Astrocyte of the cerebellum (primary cell): ENCODE data around the gene C16orf86.

Source experiments
- DNase-seq: peaks from one replicate; pipeline ENCODE4 v3.0.0-alpha.2; 2011; ENCODE audit warnings: low read depth
- H3K4me3 ChIP-seq: 2 replicates; pipeline ENCODE4 v1.5.1; 2011; ENCODE audit warnings: mild to moderate bottlenecking, low read depth, low read length, moderate library complexity
- in situ Hi-C: cut with HindIII; loops from 2 replicates; pipeline ENCODE4 v1.10.0; 2017; ENCODE audit warnings: low sequenced_read_pairs
- TF ChIP-seq, protein P1 (sequence below): IDR thresholded peaks from 2 replicates; pipeline ENCODE4 v1.5.1; 2012; ENCODE audit warnings: low read length, low read depth, moderate library complexity, mild to moderate bottlenecking; ENCODE audit errors: missing control alignments

The C16orf86 gene

DNA sequence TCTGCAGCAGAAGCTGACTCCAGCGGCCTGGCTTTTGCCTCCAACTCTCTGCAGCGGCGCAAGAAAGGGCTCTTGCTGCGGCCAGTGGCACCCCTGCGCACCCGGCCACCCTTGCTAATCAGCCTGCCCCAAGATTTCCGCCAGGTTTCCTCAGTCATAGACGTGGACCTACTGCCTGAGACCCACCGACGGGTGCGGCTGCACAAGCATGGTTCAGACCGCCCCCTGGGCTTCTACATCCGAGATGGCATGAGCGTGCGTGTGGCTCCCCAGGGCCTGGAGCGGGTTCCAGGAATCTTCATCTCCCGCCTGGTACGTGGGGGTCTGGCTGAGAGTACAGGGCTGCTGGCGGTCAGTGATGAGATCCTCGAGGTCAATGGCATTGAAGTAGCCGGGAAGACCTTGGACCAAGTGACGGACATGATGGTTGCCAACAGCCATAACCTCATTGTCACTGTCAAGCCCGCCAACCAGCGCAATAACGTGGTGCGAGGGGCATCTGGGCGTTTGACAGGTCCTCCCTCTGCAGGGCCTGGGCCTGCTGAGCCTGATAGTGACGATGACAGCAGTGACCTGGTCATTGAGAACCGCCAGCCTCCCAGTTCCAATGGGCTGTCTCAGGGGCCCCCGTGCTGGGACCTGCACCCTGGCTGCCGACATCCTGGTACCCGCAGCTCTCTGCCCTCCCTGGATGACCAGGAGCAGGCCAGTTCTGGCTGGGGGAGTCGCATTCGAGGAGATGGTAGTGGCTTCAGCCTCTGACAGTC lies 4.5 kb upstream of the C16orf86 start:
- no peak overlapping the region for H3K4me3 ChIP-seq
- no peak for DNase-seq
- in situ Hi-C loops: no loop called here
- TF ChIP-seq, protein P1, sequence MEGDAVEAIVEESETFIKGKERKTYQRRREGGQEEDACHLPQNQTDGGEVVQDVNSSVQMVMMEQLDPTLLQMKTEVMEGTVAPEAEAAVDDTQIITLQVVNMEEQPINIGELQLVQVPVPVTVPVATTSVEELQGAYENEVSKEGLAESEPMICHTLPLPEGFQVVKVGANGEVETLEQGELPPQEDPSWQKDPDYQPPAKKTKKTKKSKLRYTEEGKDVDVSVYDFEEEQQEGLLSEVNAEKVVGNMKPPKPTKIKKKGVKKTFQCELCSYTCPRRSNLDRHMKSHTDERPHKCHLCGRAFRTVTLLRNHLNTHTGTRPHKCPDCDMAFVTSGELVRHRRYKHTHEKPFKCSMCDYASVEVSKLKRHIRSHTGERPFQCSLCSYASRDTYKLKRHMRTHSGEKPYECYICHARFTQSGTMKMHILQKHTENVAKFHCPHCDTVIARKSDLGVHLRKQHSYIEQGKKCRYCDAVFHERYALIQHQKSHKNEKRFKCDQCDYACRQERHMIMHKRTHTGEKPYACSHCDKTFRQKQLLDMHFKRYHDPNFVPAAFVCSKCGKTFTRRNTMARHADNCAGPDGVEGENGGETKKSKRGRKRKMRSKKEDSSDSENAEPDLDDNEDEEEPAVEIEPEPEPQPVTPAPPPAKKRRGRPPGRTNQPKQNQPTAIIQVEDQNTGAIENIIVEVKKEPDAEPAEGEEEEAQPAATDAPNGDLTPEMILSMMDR: no peak

GRCh38 chr16:67662653-67663010 lies 4.0 kb upstream of the C16orf86 start:
- TF ChIP-seq, protein P1: no peak
- no peak for DNase-seq

DNA sequence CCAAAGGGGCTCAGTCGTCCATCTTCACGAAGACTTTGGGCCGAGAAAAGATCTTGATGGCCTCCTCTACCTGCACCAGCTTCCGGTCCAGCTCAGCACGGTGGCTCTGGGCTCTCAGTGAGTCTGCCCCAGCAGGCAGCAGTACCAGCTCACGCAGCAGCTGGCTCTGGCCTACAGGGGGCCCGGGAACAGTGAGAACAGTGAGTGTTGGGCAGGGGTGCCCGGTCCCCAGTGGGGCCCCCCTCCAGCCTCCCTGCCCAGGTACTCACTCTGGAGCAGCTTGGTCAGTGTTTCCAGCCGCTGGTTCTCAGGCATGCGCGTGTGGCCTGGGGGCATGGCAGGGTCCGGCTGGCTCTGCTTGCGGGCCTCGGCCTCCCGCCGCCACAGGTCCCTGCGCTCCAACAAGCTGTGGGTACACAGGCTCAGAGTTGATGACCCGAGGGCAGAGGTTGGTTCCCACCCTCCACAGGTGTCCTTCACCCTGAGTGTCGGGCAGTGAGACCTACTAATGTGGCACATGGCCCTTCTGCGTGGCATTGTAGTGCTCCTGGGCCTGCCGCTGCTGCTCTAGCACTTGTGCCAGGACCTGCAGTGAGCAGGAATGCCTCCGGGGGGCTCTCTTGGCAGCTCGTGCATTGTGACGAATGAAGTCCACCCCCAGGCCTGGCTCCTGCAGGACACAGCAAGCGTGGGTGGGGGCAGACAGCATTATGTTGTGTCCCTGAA lies 3.3 kb upstream of the C16orf86 start:
- TF ChIP-seq, protein P1: peak; percentile 37
- in situ Hi-C loops: no loop called here
- DNase-seq: no peak
- no peak overlapping the region for H3K4me3 ChIP-seq

More at GRCh38 chr16:67662653-67663010, 4.0 kb upstream of the C16orf86 start:
- in situ Hi-C loops: no loop called here
- H3K4me3 ChIP-seq: no peak overlapping the region

- no peak overlapping the region for H3K4me3 ChIP-seq
- in situ Hi-C loops: no loop called here
- TF ChIP-seq, protein P1: no peak
- DNase-seq: no peak
These were observed 2.8 kb upstream of the C16orf86 start for GRCh38 chr16:67663877-67664222.

- DNase-seq: no peak
- H3K4me3 ChIP-seq: no peak overlapping the region
- TF ChIP-seq, protein P1: no peak
These were observed 2.4 kb upstream of the C16orf86 start for GRCh38 chr16:67664258-67664657.

DNA sequence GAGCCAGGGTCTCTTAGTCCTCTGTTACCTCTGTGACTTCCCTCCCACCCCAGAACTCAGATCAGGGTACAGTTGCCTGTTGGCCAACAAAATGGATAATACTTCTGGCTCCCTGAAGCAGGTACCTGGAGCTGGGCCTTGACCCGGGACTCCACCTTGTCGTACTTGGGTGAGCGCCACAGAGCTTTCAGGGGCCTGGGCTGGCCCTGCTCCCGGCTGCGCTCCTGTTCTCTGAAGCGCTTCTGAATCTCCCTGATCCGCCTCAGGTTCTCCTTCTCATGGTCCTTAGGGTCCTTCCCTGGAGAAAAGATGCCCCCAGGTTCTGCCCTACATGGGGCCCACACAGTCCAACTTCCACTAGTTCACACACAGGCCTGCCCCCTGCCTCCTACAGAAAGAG lies 1.7 kb upstream of the C16orf86 start:
- in situ Hi-C loops: no loop called here
- TF ChIP-seq, protein P1: no peak
- H3K4me3 ChIP-seq: no peak overlapping the region
- no peak for DNase-seq

More at GRCh38 chr16:67664258-67664657, 2.4 kb upstream of the C16orf86 start:
- in situ Hi-C loops: no loop called here
